BE2C (cell line): Measurements from ENCODE around the gene OR2L3.

ENCODE experiments used
- DNase-seq: peaks from one replicate; pipeline ENCODE4 v3.0.0-alpha.2; 2020
- H3K27me3 ChIP-seq: fragments of 250-450 bp; sonication (Bioruptor Pico); 2 replicates; pipeline ENCODE4 v1.5.1; 2020; ENCODE audit warnings: mild to moderate bottlenecking
- H3K36me3 ChIP-seq: fragments of 250-450 bp; sonication (Bioruptor Pico); 2 replicates; pipeline ENCODE4 v1.5.1; 2020; ENCODE audit warnings: mild to moderate bottlenecking
- H3K4me1 ChIP-seq: fragments of 250-450 bp; sonication (Bioruptor Pico); 2 replicates; pipeline ENCODE4 v1.5.1; 2020
- H3K4me3 ChIP-seq: 2 replicates; pipeline ENCODE4 v1.5.1; 2011; ENCODE audit warnings: low read depth, low read length
- H3K9me3 ChIP-seq: fragments of 250-450 bp; sonication (Bioruptor Pico); 2 replicates; pipeline ENCODE4 v1.5.1; 2020
- TF ChIP-seq, protein P1 (sequence below): IDR thresholded peaks from 2 replicates; pipeline ENCODE4 v1.5.1; 2012; ENCODE audit warnings: mild to moderate bottlenecking, low read depth, low read length

The OR2L3 gene

DNA sequence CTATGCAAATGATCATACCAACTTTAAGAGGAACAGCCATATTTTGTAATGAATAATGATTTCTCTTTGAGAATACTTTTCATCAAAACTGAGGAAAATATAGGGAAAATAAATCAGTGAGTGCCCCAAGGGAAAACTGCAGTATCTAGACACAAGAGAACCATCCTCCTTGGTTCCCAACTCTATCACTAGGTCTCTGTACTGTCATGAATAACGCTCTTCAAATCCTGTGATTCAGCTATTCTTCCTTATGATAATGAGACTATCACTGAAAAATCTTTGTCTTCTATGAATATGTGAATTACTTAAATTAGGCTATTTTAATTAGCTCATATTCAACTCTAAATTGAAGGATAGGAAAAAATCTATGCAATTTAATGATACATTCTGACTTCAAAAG, 30.8 kb upstream of the OR2L3 start:
- no peaks in the 10 kb centered on the region for H3K27me3 ChIP-seq
- TF ChIP-seq, protein P1, sequence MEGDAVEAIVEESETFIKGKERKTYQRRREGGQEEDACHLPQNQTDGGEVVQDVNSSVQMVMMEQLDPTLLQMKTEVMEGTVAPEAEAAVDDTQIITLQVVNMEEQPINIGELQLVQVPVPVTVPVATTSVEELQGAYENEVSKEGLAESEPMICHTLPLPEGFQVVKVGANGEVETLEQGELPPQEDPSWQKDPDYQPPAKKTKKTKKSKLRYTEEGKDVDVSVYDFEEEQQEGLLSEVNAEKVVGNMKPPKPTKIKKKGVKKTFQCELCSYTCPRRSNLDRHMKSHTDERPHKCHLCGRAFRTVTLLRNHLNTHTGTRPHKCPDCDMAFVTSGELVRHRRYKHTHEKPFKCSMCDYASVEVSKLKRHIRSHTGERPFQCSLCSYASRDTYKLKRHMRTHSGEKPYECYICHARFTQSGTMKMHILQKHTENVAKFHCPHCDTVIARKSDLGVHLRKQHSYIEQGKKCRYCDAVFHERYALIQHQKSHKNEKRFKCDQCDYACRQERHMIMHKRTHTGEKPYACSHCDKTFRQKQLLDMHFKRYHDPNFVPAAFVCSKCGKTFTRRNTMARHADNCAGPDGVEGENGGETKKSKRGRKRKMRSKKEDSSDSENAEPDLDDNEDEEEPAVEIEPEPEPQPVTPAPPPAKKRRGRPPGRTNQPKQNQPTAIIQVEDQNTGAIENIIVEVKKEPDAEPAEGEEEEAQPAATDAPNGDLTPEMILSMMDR: no peak
- no peaks in the 10 kb centered on the region for H3K4me1 ChIP-seq
- no peaks in the 10 kb centered on the region for H3K36me3 ChIP-seq
- H3K4me3 ChIP-seq: no peak overlapping the region
- no peak for DNase-seq
- no peaks in the 10 kb centered on the region for H3K9me3 ChIP-seq

DNA sequence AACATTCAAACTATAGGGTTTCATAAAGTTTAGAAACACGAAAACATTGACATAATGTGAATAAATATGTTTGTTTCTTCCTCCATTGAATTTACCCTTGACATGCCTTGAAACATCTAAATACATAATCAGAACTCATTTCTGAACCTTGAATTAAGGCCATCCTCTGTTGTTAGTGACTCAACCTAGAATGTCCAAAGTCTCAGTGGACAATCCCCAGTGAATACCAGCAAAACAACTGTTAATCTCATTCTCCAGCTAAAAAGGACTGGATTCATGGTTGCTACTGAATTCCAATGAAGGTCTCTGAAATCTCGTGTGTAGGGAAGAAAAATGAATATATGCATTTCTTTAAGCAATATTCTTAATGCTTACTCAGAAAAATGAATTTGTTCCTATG, 16.9 kb upstream of the OR2L3 start, which contains the start of gene OR2L2:
TSS of gene OR2L2 (plus strand) at position 301 of the 400 bp plus-strand sequence. CDS start 8,198 bp downstream, outside the sequence.
- Histone ChIP-seq H3K27me3 (no peaks in the 10 kb centered on the region), H3K4me3 (no peak within 1 kb of the TSS), H3K4me1 (no peaks in the 10 kb centered on the region), H3K36me3 (no peaks in the 10 kb centered on the region), H3K9me3 (no peaks in the 10 kb centered on the region)
- TF ChIP-seq, protein P1: no peak
- no peak for DNase-seq

DNA sequence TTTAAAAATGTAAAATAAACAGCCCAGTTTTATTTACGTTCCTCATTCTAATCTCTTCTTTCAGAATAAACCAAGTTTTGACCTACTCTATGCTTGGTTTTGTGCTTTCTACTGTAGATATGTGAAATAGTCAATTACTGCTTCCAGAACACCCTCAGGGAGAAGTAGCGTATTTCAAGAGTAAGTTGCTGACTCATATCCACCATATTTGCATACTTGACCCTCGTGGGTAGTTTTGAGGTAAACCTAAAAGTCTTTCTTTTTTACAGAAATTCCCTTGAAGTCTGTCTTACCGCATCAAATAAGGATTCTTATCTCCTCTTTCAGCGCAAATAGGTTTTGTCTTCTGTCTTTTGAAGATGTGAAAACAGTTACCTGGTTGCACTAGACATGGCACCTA, 1.4 kb upstream of the OR2L3 start:
- Histone ChIP-seq H3K36me3 (no peaks in the 10 kb centered on the region), H3K4me3 (no peak overlapping the region), H3K9me3 (no peaks in the 10 kb centered on the region), H3K27me3 (no peaks in the 10 kb centered on the region), H3K4me1 (no peaks in the 10 kb centered on the region)
- no peak for DNase-seq
- TF ChIP-seq, protein P1: no peak

DNA sequence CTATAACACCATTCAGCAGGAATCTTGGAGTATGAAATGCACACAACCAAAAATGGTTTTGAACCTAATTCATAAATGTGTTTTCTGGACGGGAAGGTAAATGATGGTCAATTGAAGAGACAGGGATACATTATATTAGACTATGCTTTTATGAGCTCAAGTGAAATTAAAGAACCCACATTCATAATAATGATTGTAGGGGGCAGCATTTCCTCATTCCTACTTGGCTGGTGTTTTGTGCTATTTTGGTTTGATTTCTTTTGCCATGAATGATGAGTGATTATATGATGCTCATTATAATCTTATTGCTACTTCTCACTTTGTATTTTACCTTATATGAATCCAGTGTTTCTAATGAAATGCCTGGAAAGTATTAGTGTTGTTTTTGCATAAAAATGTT, 372 bp downstream of the OR2L3 start:
- no peak for DNase-seq
- no peaks in the 10 kb centered on the region for H3K4me1 ChIP-seq
- H3K9me3 ChIP-seq: no peaks in the 10 kb centered on the region
- no peak overlapping the region for H3K4me3 ChIP-seq
- TF ChIP-seq, protein P1: no peak
- no peaks in the 10 kb centered on the region for H3K27me3 ChIP-seq
- H3K36me3 ChIP-seq: no peaks in the 10 kb centered on the region

DNA sequence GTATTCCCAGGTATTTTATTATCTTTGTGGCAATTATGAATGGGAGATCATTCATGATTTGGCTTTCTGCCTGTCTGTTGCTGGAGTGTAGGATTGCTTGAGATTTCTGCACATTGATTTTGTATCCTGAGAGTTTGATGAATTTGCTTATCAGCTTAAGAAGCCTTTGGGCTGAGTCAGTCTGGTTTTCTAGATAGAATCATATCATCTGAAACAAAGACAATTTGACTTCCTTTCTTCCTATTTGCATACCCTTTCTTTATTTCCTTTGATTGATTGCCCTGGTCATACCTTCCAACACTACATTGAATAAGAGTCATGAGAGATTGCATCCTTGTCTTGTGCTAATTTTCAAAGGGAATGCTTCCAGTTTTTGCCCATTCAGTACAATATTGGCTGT, 8.0 kb downstream of the OR2L3 start:
- no peaks in the 10 kb centered on the region; the same call in 1 of the 2 replicates for H3K9me3 ChIP-seq
- no peak overlapping the region for H3K4me3 ChIP-seq
- TF ChIP-seq, protein P1: no peak
- no peaks in the 10 kb centered on the region for H3K27me3 ChIP-seq
- no peaks in the 10 kb centered on the region for H3K36me3 ChIP-seq
- no peaks in the 10 kb centered on the region for H3K4me1 ChIP-seq
- DNase-seq: no peak

DNA sequence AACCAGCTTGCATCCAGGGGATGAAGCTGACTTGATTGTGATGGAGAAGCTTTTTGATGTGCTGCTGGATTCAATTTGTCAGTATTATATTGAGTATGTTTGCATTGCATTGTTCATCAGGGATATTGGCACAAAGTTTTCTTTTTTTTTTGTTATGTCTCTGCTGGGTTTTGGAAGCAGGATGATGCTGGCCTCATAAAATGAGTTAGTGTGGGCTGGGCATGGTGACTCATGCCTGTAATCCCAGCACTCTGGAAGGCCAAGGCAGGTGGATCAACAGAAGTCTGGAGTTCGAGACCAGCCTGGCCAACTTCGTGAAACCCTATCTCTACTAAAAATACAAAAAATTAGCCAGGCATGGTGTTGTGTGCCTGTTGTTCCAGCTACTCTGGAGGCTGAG, 8.6 kb downstream of the OR2L3 start:
- Histone ChIP-seq H3K4me3 (no peak overlapping the region), H3K36me3 (no peaks in the 10 kb centered on the region), H3K4me1 (no peaks in the 10 kb centered on the region), H3K27me3 (no peaks in the 10 kb centered on the region), H3K9me3 (no peaks in the 10 kb centered on the region; the same call in 1 of the 2 replicates)
- TF ChIP-seq, protein P1: no peak
- no peak for DNase-seq
